Measurements from ENCODE around the gene CLIC3.

DNA sequence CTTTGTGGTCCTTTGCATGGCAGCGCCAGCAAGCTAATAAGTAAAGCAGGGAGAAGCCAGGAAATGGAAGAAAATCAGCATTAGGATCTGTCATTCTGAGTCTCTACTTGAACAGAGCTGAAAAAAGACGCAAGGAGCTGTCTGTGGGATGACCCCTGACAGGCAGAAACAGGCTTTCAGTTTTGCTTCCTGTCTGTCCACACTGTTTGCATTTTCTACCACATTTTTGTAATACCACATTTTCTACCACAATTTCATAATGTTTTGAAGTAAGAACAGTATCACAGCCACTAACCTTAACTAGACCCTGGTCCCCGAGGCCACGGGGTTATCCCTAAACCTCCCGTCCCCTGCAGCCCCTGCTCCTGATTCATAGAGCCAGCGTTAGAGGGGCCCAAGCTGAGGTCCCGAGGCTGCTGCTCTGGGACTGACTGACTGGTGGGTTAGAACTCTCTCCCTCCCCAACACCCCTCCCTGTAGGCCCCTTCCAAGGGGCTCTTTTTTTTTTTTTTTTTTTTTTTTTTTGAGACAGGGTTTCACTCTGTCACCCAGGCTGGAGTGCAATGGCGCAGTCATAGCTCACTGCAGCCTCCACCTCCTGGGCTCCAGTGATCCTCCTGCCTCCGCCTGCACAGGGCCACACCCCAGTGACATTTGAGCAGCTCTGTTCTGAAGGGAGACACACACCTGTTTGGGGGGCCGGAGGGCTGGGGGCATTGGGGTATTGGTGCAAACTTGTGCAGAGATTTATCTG, 4.0 kb upstream of the CLIC3 start:
- TF ChIP-seq, protein P1, sequence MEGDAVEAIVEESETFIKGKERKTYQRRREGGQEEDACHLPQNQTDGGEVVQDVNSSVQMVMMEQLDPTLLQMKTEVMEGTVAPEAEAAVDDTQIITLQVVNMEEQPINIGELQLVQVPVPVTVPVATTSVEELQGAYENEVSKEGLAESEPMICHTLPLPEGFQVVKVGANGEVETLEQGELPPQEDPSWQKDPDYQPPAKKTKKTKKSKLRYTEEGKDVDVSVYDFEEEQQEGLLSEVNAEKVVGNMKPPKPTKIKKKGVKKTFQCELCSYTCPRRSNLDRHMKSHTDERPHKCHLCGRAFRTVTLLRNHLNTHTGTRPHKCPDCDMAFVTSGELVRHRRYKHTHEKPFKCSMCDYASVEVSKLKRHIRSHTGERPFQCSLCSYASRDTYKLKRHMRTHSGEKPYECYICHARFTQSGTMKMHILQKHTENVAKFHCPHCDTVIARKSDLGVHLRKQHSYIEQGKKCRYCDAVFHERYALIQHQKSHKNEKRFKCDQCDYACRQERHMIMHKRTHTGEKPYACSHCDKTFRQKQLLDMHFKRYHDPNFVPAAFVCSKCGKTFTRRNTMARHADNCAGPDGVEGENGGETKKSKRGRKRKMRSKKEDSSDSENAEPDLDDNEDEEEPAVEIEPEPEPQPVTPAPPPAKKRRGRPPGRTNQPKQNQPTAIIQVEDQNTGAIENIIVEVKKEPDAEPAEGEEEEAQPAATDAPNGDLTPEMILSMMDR (IDR thresholded peaks at IDR 0.05; ENCODE audit: borderline replicate concordance, extremely low read depth, low read length, poor library complexity, severe bottlenecking): no peak
- TF ChIP-seq EZH2 (IDR thresholded peaks at IDR 0.05; ENCODE audit: borderline replicate concordance, low read depth, low read length, severe bottlenecking): no peak

Data from DND-41 (cell line).